Measurements from ENCODE around the gene UNC13B. TPM values are rescaled to one million over a fixed set of nuclear protein-coding genes. Genes with fewer than 3 reads are reported as not detected.

The UNC13B gene
- total RNA-seq, 1 experiment from 2014 or later: 48.2 TPM

DNA sequence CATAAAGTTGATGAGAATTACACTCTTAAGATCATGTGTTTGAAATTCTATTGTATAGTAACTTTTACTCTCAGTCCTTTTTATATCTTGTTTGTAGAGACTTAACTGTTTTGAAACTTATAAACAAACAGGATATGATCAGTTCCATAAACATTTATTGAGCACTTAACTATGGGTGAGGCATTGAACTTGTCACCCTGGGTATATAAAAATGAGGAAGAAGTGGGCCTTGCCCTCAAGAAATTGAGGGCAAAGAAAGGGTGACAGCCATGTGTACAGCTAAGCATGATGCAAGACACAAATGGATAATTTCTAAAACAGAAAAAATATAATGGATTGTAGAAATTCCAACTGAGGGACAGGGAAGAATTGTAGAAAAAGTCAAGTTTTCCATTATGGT is 15.7 kb downstream of the UNC13B start:
- DNase-seq: no peak
- Histone ChIP-seq H3K23ac (ENCODE audit: insufficient read length, low read depth, low read length) (no peak overlapping the region), H3K27ac (ENCODE audit: insufficient read length, low read depth, low read length) (no peak overlapping the region), H3T11ph (ENCODE audit: low read length) (no peak overlapping the region), H3K56ac (ENCODE audit: insufficient read length, low read depth, low read length) (no peak overlapping the region), H4K20me1 (ENCODE audit: control insufficient read depth, insufficient read depth, insufficient read length) (no peaks in the 10 kb centered on the region), H4K5ac (ENCODE audit: insufficient read length, low read depth, low read length) (no peak overlapping the region), H3K4me2 (ENCODE audit: insufficient read depth, insufficient read length, low read length) (no peak overlapping the region), H3K9me3 (ENCODE audit: control insufficient read depth, low read depth, low read length) (peaks cover 10% of the 10 kb centered on the region), H3K23me2 (ENCODE audit: insufficient read length, low read depth, low read length, poor library complexity, severe bottlenecking) (no peaks in the 10 kb centered on the region), H3K9ac (ENCODE audit: extremely low read depth, insufficient read length, low read length) (no peak overlapping the region), H2BK15ac (ENCODE audit: low read depth, low read length) (no peak overlapping the region), H2BK20ac (ENCODE audit: low read depth, low read length, poor library complexity, severe bottlenecking) (no peak overlapping the region), H3K18ac (ENCODE audit: insufficient read length, low read depth, low read length) (no peak overlapping the region), H4K8ac (replicated peaks; ENCODE audit: insufficient read length, low read depth, low read length) (no peak overlapping the region), H2BK120ac (ENCODE audit: low read depth, low read length, poor library complexity, severe bottlenecking) (no peak overlapping the region), H2AK5ac (ENCODE audit: insufficient read length, low read length) (no peak overlapping the region), H2BK12ac (ENCODE audit: insufficient read length, low read depth, low read length) (no peak overlapping the region), H2AFZ (ENCODE audit: low read length) (no peak overlapping the region), H4K91ac (ENCODE audit: insufficient read length, low read depth, low read length) (no peak overlapping the region), H3K79me1 (ENCODE audit: insufficient read depth, low read depth, low read length, poor library complexity, severe bottlenecking) (no peaks in the 10 kb centered on the region), H3K4ac (ENCODE audit: low read depth, low read length) (no peak overlapping the region), H3K4me1 (ENCODE audit: insufficient read depth, low read length) (no peaks in the 10 kb centered on the region), H3K79me2 (ENCODE audit: insufficient read depth, low read length) (no peaks in the 10 kb centered on the region), H2BK5ac (ENCODE audit: insufficient read length, low read length) (no peak overlapping the region), H3K14ac (ENCODE audit: insufficient read depth, low read length) (no peak overlapping the region), H3K27me3 (ENCODE audit: insufficient read depth, low read length) (no peaks in the 10 kb centered on the region)
- no peak overlapping the region for H3K27ac Mint-ChIP-seq
- H3K36me3 Mint-ChIP-seq (ENCODE audit: insufficient read depth in 1 of 3, low read depth in 3 of 3): peaks cover 11 to 20% (median 12%) of the 10 kb centered on the region in 3 experiments
- TF ChIP-seq, protein P1, sequence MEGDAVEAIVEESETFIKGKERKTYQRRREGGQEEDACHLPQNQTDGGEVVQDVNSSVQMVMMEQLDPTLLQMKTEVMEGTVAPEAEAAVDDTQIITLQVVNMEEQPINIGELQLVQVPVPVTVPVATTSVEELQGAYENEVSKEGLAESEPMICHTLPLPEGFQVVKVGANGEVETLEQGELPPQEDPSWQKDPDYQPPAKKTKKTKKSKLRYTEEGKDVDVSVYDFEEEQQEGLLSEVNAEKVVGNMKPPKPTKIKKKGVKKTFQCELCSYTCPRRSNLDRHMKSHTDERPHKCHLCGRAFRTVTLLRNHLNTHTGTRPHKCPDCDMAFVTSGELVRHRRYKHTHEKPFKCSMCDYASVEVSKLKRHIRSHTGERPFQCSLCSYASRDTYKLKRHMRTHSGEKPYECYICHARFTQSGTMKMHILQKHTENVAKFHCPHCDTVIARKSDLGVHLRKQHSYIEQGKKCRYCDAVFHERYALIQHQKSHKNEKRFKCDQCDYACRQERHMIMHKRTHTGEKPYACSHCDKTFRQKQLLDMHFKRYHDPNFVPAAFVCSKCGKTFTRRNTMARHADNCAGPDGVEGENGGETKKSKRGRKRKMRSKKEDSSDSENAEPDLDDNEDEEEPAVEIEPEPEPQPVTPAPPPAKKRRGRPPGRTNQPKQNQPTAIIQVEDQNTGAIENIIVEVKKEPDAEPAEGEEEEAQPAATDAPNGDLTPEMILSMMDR (conservative IDR thresholded peaks at IDR 0.05): no peak
- H3K27me3 Mint-ChIP-seq (ENCODE audit: low read depth): no peaks in the 10 kb centered on the region
- no peaks in the 10 kb centered on the region for H3K4me1 Mint-ChIP-seq
- peaks cover 26 to 29% of the 10 kb centered on the region in 2 experiments for H3K9me3 Mint-ChIP-seq
- H3K4me3 Mint-ChIP-seq: no peak overlapping the region
